Measurements from ENCODE around the gene CLDN8.

GRCh38 chr21:30240661-30241060 is 24.8 kb upstream of the CLDN8 start:
- TF ChIP-seq CTCF (IDR thresholded peaks at IDR 0.05) = no peak
- no peak for TF ChIP-seq POLR2A (IDR thresholded peaks at IDR 0.05)
